Activated naive CD4-positive, alpha-beta T cell treated with anti-CD3 and anti-CD28 coated beads for 36 hours (primary cell): ENCODE data around the gene TLX1. TPM values are rescaled to one million over a fixed set of nuclear protein-coding genes. Genes with fewer than 3 reads are reported as not detected.

Experiments used
- CTCF ChIA-PET: fragments of 350-600 bp; sonication (Branson Sonifier 250); formaldehyde crosslinking; loops from one replicate; lab custom pipeline; 2021; ENCODE audit warnings: antibody characterized with exemption; lab: Charles Lee
- DNase-seq: peaks from one replicate; pipeline ENCODE4 v3.0.0-alpha.2; 2020
- H3K27ac Mint-ChIP-seq: one replicate; pipeline ENCODE4 v1.8.0; 2021; ENCODE audit warnings: mild to moderate bottlenecking, mixed read lengths
- H3K27me3 Mint-ChIP-seq: one replicate; pipeline ENCODE4 v1.8.0; 2021; ENCODE audit warnings: low read depth, mixed read lengths
- H3K36me3 Mint-ChIP-seq: one replicate; pipeline ENCODE4 v1.8.0; 2021; ENCODE audit warnings: low read depth, mixed read lengths
- H3K4me1 Mint-ChIP-seq: one replicate; pipeline ENCODE4 v1.8.0; 2021; ENCODE audit warnings: low read depth, mixed read lengths
- H3K4me3 Mint-ChIP-seq: one replicate; pipeline ENCODE4 v1.8.0; 2021; ENCODE audit warnings: mild to moderate bottlenecking, moderate library complexity, mixed read lengths
- H3K9me3 Mint-ChIP-seq: one replicate; pipeline ENCODE4 v1.8.0; 2021; ENCODE audit warnings: mixed read lengths
- intact Hi-C: fragments of 100-400 bp; cut with micrococcal nuclease; formaldehyde crosslinking; loops from one replicate; pipeline ENCODE4 v1.15.1; 2023
- total RNA-seq, 2 experiments: library from RNA; stranded (reverse); gene quantifications; one replicate each; pipeline ENCODE4 v1.2.3, GENCODE V29; 2021

TLX1 gene
- total RNA-seq, 2 experiments from 2014 or later = not detected

GRCh38 chr10:101126684-101127628 is 4.1 kb upstream of the TLX1 start:
- CTCF ChIA-PET = interaction anchor here (1.0 to 4.4 kb wide), 3 partner anchors 15 to 30 kb away, joined by 3 to 28 read pairs (median 5); no protein-coding TSS in a partner anchor
- peaks cover 71% of the 10 kb centered on the region for H3K27me3 Mint-ChIP-seq

DNA sequence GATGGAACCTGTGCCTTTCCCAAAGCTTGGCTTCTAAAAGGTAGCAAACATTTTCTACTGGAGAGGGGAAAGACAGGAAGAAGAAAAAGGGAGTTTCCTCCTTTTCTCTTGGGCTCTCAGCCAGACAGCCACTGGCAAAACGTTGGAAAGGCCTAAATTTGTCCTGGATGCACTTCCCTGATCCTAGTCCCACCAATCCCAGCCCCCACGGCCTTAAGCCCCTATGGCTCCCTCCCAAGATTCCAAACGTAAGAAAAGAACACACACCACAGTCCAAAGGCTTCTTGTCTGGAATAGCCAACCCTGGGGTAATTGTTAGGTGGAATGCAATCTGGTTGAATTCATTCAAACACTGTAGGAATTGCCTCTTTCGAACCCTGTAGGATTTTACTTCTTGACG is 959 bp upstream of the TLX1 start:
- CTCF ChIA-PET = interaction anchor here (3.5 kb wide), 1 partner anchor 12 kb away, joined by 17 read pairs; no protein-coding TSS in a partner anchor
- H3K27me3 Mint-ChIP-seq = peaks cover 76% of the 10 kb centered on the region
- no peaks in the 10 kb centered on the region for H3K9me3 Mint-ChIP-seq
- H3K27ac Mint-ChIP-seq = no peak overlapping the region
- no peaks in the 10 kb centered on the region for H3K36me3 Mint-ChIP-seq
- H3K4me3 Mint-ChIP-seq = no peak overlapping the region
- DNase-seq = no peak
- H3K4me1 Mint-ChIP-seq = peaks cover 26% of the 10 kb centered on the region
- intact Hi-C loops = loop anchor here (10.0 kb wide), 1 partner anchor 385 kb away; the partner anchor contains the start of gene PAX2

More at GRCh38 chr10:101126684-101127628, 4.1 kb upstream of the TLX1 start:
- Mint-ChIP-seq H3K4me1 (peaks cover 16% of the 10 kb centered on the region), H3K27ac (no peak overlapping the region), H3K4me3 (no peak overlapping the region), H3K9me3 (no peaks in the 10 kb centered on the region), H3K36me3 (no peaks in the 10 kb centered on the region)
- no peak for DNase-seq
- intact Hi-C loops = no loop called here

- H3K27ac Mint-ChIP-seq = no peak overlapping the region
- H3K27me3 Mint-ChIP-seq = peaks cover 85% of the 10 kb centered on the region
- H3K4me3 Mint-ChIP-seq = peak overlapping the region; percentile 8
- no peak for DNase-seq
- intact Hi-C loops = loop anchor here (2.0 to 10.0 kb wide), 2 partner anchors 97 to 387 kb away; partner anchors contain the start of genes LBX1 and PAX2
- no peaks in the 10 kb centered on the region for H3K36me3 Mint-ChIP-seq
- no peaks in the 10 kb centered on the region for H3K9me3 Mint-ChIP-seq
- H3K4me1 Mint-ChIP-seq = peaks cover 35% of the 10 kb centered on the region
- CTCF ChIA-PET = interaction anchor here (0.6 to 3.5 kb wide), 4 partner anchors 9 to 161 kb away, joined by 4 to 17 read pairs (median 5); no protein-coding TSS in a partner anchor
Measured at GRCh38 chr10:101131962-101132635, 999 bp downstream of the TLX1 start.

DNA sequence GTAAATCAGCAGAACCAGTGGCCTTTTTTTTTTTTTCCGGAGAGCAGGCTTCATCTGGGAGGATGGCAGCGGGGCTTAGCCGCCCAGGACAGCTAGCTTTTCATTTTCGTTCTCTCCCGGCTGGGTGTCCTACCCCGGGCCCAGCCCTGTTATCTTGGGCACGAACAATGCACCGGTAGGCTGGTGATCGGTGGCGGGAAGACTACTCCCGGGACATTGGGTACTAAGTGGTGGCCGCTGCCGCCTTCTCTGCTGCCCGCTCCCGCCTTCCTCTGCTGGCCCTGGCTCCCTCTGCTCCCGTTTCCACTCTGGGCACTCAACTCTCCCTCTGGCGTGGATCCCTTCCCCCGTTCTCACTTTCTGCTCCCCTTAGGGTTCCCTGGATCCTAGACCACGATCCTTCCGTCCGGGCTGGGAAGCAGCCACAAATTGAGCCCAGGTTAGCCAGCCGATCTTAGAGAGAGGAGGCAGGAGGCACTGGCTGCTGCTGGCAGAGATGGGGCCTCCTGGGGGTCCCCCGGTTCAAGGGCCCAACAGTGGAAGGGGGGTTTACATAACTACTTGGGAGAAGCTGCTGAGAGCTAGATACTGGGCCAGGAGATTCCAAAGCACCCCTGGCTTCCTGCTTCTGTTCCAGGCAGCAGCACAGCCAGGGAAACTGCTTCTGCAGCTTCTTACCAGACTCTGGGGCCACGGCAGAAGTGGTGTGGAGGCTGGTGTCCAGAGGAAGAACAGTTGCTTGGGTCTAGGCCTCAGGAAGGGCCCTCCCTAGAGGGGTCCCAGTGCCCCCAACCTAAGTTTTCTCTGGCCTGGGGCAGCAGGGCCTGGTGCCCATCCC is 1.8 kb downstream of the TLX1 start:
- intact Hi-C loops = loop anchor here (2.0 to 10.0 kb wide), 2 partner anchors 96 to 388 kb away; partner anchors contain the start of genes LBX1 and PAX2
- peaks cover 86% of the 10 kb centered on the region for H3K27me3 Mint-ChIP-seq
- no peaks in the 10 kb centered on the region for H3K36me3 Mint-ChIP-seq
- CTCF ChIA-PET = interaction anchor here (0.6 to 1.6 kb wide), 4 partner anchors 9 to 160 kb away, joined by 3 to 6 read pairs (median 4); no protein-coding TSS in a partner anchor
- H3K4me3 Mint-ChIP-seq = peak overlapping the region; percentile 8
- DNase-seq = no peak
- H3K4me1 Mint-ChIP-seq = peaks cover 35% of the 10 kb centered on the region
- H3K9me3 Mint-ChIP-seq = no peaks in the 10 kb centered on the region
- no peak overlapping the region for H3K27ac Mint-ChIP-seq

DNA sequence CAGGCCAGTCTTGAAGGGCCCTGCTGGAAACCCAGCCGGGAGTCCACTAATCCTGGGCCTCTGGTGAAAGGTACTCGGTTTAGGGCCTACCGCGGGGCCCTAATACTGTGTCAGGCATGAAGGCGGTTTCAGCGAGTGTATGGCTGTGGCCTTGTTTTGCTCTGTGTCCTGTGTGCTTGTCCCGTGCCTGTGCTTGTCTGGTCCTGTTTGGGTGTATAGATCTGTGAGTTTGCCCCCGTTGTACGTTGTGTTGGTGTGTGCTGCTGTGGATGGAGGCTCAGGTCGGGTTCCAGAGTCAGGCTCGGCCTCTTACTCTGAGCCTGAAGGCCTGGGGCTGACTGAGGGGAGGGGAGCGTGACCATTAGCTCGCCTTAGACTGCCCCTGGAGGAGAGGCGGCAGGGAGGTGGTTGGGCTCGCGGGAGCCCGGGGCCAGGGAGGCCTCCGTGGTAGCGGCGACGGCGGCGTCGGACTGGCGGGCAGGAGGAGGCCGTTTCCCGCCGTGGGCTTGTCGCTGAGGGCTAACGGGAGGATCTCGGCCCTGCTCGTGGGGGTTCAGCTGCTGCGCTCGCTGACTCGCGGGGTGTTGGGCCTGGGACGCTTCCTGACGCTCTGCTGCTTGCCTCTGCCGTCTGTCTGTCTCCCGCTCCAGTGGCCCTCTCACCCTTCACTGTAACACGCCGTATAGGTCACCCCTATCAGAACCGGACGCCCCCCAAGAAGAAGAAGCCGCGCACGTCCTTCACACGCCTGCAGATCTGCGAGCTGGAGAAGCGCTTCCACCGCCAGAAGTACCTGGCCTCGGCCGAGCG is 2.6 kb downstream of the TLX1 start:
- Mint-ChIP-seq H3K4me1 (peaks cover 35% of the 10 kb centered on the region), H3K4me3 (no peak overlapping the region), H3K27ac (no peak overlapping the region), H3K36me3 (no peaks in the 10 kb centered on the region), H3K9me3 (no peaks in the 10 kb centered on the region), H3K27me3 (peaks cover 89% of the 10 kb centered on the region)
- DNase-seq = no peak
- intact Hi-C loops = loop anchor here (2.0 to 10.0 kb wide), 2 partner anchors 95 to 389 kb away; partner anchors contain the start of genes LBX1 and PAX2
- CTCF ChIA-PET = interaction anchor here (0.9 to 1.7 kb wide), 3 partner anchors 8 to 37 kb away, joined by 3 to 4 read pairs (median 3); no protein-coding TSS in a partner anchor

- no peaks in the 10 kb centered on the region for H3K9me3 Mint-ChIP-seq
- peaks cover 89% of the 10 kb centered on the region for H3K27me3 Mint-ChIP-seq
- intact Hi-C loops = loop anchor here (10.0 kb wide), 1 partner anchor 390 kb away; the partner anchor contains the start of gene PAX2
- DNase-seq = no peak
- H3K4me1 Mint-ChIP-seq = peaks cover 40% of the 10 kb centered on the region
- no peaks in the 10 kb centered on the region for H3K36me3 Mint-ChIP-seq
- H3K27ac Mint-ChIP-seq = no peak overlapping the region
- CTCF ChIA-PET = interaction anchor here (1.7 kb wide), 1 partner anchor 38 kb away, joined by 3 read pairs; no protein-coding TSS in a partner anchor
- H3K4me3 Mint-ChIP-seq = peak overlapping the region; percentile 20
Measured at GRCh38 chr10:101134299-101135127, 3.4 kb downstream of the TLX1 start.

DNA sequence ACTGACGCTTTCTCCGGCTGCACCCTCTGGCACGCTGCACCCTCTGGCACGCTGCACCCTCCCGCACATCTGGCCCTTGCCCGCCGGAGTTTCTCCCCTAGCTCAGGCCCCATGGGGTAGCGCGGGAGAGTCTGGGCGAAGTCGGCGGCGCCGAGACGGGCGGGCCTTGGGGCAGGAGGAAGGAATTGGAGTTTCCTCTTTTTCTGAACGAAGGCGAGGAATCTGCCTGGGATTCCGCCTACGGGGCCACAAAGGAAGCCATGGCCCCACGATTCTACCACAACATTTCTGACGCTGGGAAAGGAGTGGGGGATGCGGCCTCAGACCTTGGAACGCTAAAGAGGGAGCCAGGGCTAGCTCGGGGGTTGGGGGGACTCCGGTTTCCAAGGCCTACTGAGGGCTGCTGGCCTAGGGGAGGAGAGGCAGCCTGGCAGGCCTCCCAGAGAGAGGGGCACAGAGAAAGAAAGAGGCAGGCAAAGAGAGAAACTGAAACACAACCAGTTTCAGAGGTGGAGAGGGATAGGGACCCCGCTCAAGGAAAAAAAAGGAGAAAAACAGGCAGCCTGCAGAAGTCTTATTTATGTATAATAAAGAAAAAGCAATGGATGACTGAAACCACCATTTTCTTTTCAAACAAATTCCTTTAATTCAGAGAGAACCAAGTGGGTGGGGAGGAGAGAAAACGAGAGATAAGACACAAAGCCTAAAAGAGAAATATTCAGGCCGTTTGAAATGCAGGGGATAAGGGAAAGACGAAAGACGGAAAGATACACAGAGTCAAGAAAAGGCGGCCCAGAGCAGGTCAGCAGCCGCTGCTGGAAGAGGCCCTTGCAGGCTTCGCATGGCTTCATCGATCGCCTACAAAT is 4.3 kb downstream of the TLX1 start:
- CTCF ChIA-PET = interaction anchor here (1.7 kb wide), 1 partner anchor 39 kb away, joined by 3 read pairs; no protein-coding TSS in a partner anchor
- intact Hi-C loops = loop anchor here (10.0 kb wide), 1 partner anchor 391 kb away; the partner anchor contains the start of gene PAX2

GRCh38 chr10:101136007-101136707 is 5.1 kb downstream of the TLX1 start:
- H3K4me1 Mint-ChIP-seq = peaks cover 47% of the 10 kb centered on the region
- no peaks in the 10 kb centered on the region for H3K9me3 Mint-ChIP-seq
- no peak overlapping the region for H3K4me3 Mint-ChIP-seq
- no peak overlapping the region for H3K27ac Mint-ChIP-seq
- peak; percentile 16 for DNase-seq
- CTCF ChIA-PET = no interaction called here
- no peaks in the 10 kb centered on the region for H3K36me3 Mint-ChIP-seq
- H3K27me3 Mint-ChIP-seq = peaks cover 86% of the 10 kb centered on the region
- intact Hi-C loops = loop anchor here (10.0 kb wide), 1 partner anchor 391 kb away; the partner anchor contains the start of gene PAX2

More for the DNA sequence above, 4.3 kb downstream of the TLX1 start:
- no peak overlapping the region for H3K27ac Mint-ChIP-seq
- H3K27me3 Mint-ChIP-seq = peaks cover 86% of the 10 kb centered on the region
- no peak for DNase-seq
- H3K36me3 Mint-ChIP-seq = no peaks in the 10 kb centered on the region
- peak overlapping the region; percentile 20 for H3K4me3 Mint-ChIP-seq
- H3K9me3 Mint-ChIP-seq = no peaks in the 10 kb centered on the region
- peaks cover 45% of the 10 kb centered on the region for H3K4me1 Mint-ChIP-seq

DNA sequence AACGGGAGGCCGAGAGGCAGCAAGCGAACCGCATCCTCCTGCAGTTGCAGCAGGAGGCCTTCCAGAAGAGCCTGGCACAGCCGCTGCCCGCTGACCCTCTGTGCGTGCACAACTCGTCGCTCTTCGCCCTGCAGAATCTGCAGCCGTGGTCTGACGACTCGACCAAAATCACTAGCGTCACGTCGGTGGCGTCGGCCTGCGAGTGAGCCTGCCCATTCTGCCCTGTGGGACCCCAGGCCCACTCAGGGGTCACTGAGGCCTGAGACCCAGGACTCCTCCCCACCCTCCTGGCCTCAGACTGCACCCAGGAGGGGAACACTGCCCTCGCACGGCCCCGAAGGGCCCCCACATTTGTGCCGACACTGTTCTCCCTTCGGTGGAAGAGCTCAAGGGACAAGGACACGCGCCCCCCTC is 5.6 kb downstream of the TLX1 start:
- Mint-ChIP-seq H3K27ac (no peak overlapping the region), H3K4me1 (peaks cover 46% of the 10 kb centered on the region), H3K9me3 (no peaks in the 10 kb centered on the region), H3K27me3 (peaks cover 90% of the 10 kb centered on the region), H3K36me3 (no peaks in the 10 kb centered on the region), H3K4me3 (no peak overlapping the region)
- CTCF ChIA-PET = no interaction called here
- intact Hi-C loops = loop anchor here (10.0 kb wide), 1 partner anchor 392 kb away; the partner anchor contains the start of gene PAX2
- DNase-seq = no peak
